Measurements from ENCODE around the gene PAQR5.

Gene PAQR5

GRCh38 chr15:69358850-69359249 lies 60.1 kb downstream of the PAQR5 start:
- Histone ChIP-seq H3K9me3 (ENCODE audit: insufficient read depth, low read length, severe bottlenecking) (no peaks in the 10 kb centered on the region), H3K27ac (ENCODE audit: low read length) (no peak overlapping the region), H3K36me3 (ENCODE audit: insufficient read depth, low read length) (no peaks in the 10 kb centered on the region), H3K4me2 (ENCODE audit: insufficient read depth, low read length) (no peak overlapping the region), H3K9ac (ENCODE audit: low read depth, low read length) (no peak overlapping the region), H4K20me1 (ENCODE audit: insufficient read depth, low read length) (no peaks in the 10 kb centered on the region), H3K4me3 (ENCODE audit: low read depth in 1 of 2, low read length in 2 of 2) (no peak overlapping the region), H3K27me3 (ENCODE audit: insufficient read depth, low read length, poor library complexity) (no peaks in the 10 kb centered on the region), H2AFZ (ENCODE audit: low read depth, low read length) (no peak overlapping the region), H3K4me1 (ENCODE audit: insufficient read depth, low read length) (no peaks in the 10 kb centered on the region), H3K79me2 (ENCODE audit: insufficient read depth, low read length) (no peaks in the 10 kb centered on the region)
- TF ChIP-seq CTCF (IDR thresholded peaks at IDR 0.05; ENCODE audit: borderline replicate concordance, extremely low read depth, low read length, poor library complexity, severe bottlenecking), result no peak
- TF ChIP-seq EZH2 (IDR thresholded peaks at IDR 0.05; ENCODE audit: borderline replicate concordance, low read depth, low read length, severe bottlenecking), result no peak
- ATAC-seq (ENCODE audit: insufficient read depth, low read depth), result no peak
- DNase-seq, result no peak

GRCh38 chr15:69359722-69360121 lies 61.0 kb downstream of the PAQR5 start:
- no peak overlapping the region for H3K27ac ChIP-seq (ENCODE audit: low read length)
- H3K36me3 ChIP-seq (ENCODE audit: insufficient read depth, low read length), result no peaks in the 10 kb centered on the region
- no peak overlapping the region for H3K9ac ChIP-seq (ENCODE audit: low read depth, low read length)
- TF ChIP-seq CTCF (IDR thresholded peaks at IDR 0.05; ENCODE audit: borderline replicate concordance, extremely low read depth, low read length, poor library complexity, severe bottlenecking), result no peak
- TF ChIP-seq EZH2 (IDR thresholded peaks at IDR 0.05; ENCODE audit: borderline replicate concordance, low read depth, low read length, severe bottlenecking), result no peak
- H3K9me3 ChIP-seq (ENCODE audit: insufficient read depth, low read length, severe bottlenecking), result no peaks in the 10 kb centered on the region
- ATAC-seq (ENCODE audit: insufficient read depth, low read depth) (no peak), DNase-seq (no peak)
- no peaks in the 10 kb centered on the region for H4K20me1 ChIP-seq (ENCODE audit: insufficient read depth, low read length)
- H3K27me3 ChIP-seq (ENCODE audit: insufficient read depth, low read length, poor library complexity), result no peaks in the 10 kb centered on the region
- no peak overlapping the region for H2AFZ ChIP-seq (ENCODE audit: low read depth, low read length)
- H3K4me2 ChIP-seq (ENCODE audit: insufficient read depth, low read length), result no peak overlapping the region
- H3K79me2 ChIP-seq (ENCODE audit: insufficient read depth, low read length), result no peaks in the 10 kb centered on the region
- H3K4me3 ChIP-seq (ENCODE audit: low read depth in 1 of 2, low read length in 2 of 2), result no peak overlapping the region
- H3K4me1 ChIP-seq (ENCODE audit: insufficient read depth, low read length), result no peaks in the 10 kb centered on the region

GRCh38 chr15:69360642-69361041 lies 61.9 kb downstream of the PAQR5 start:
- no peak overlapping the region for H2AFZ ChIP-seq (ENCODE audit: low read depth, low read length)
- no peak for DNase-seq
- H3K27ac ChIP-seq (ENCODE audit: low read length), result no peak overlapping the region
- no peaks in the 10 kb centered on the region for H3K4me1 ChIP-seq (ENCODE audit: insufficient read depth, low read length)
- ATAC-seq (ENCODE audit: insufficient read depth, low read depth), result no peak
- no peaks in the 10 kb centered on the region for H4K20me1 ChIP-seq (ENCODE audit: insufficient read depth, low read length)
- TF ChIP-seq EZH2 (IDR thresholded peaks at IDR 0.05; ENCODE audit: borderline replicate concordance, low read depth, low read length, severe bottlenecking), result no peak
- TF ChIP-seq CTCF (IDR thresholded peaks at IDR 0.05; ENCODE audit: borderline replicate concordance, extremely low read depth, low read length, poor library complexity, severe bottlenecking), result no peak
- no peaks in the 10 kb centered on the region for H3K79me2 ChIP-seq (ENCODE audit: insufficient read depth, low read length)
- H3K4me2 ChIP-seq (ENCODE audit: insufficient read depth, low read length), result no peak overlapping the region
- no peaks in the 10 kb centered on the region for H3K36me3 ChIP-seq (ENCODE audit: insufficient read depth, low read length)
- no peak overlapping the region for H3K9ac ChIP-seq (ENCODE audit: low read depth, low read length)
- H3K9me3 ChIP-seq (ENCODE audit: insufficient read depth, low read length, severe bottlenecking), result no peaks in the 10 kb centered on the region
- no peak overlapping the region for H3K4me3 ChIP-seq (ENCODE audit: low read depth in 1 of 2, low read length in 2 of 2)
- H3K27me3 ChIP-seq (ENCODE audit: insufficient read depth, low read length, poor library complexity), result no peaks in the 10 kb centered on the region

- no peak for DNase-seq
- H2AFZ ChIP-seq (ENCODE audit: low read depth, low read length), result no peak overlapping the region
- no peak for ATAC-seq (ENCODE audit: insufficient read depth, low read depth)
- no peak overlapping the region for H3K4me2 ChIP-seq (ENCODE audit: insufficient read depth, low read length)
- H3K9ac ChIP-seq (ENCODE audit: low read depth, low read length), result no peak overlapping the region
- no peaks in the 10 kb centered on the region for H3K27me3 ChIP-seq (ENCODE audit: insufficient read depth, low read length, poor library complexity)
- H3K27ac ChIP-seq (ENCODE audit: low read length), result no peak overlapping the region
- no peaks in the 10 kb centered on the region for H3K36me3 ChIP-seq (ENCODE audit: insufficient read depth, low read length)
- TF ChIP-seq EZH2 (IDR thresholded peaks at IDR 0.05; ENCODE audit: borderline replicate concordance, low read depth, low read length, severe bottlenecking), result no peak
- TF ChIP-seq CTCF (IDR thresholded peaks at IDR 0.05; ENCODE audit: borderline replicate concordance, extremely low read depth, low read length, poor library complexity, severe bottlenecking), result no peak
- H3K4me3 ChIP-seq (ENCODE audit: low read depth in 1 of 2, low read length in 2 of 2), result no peak overlapping the region
- H3K9me3 ChIP-seq (ENCODE audit: insufficient read depth, low read length, severe bottlenecking), result no peaks in the 10 kb centered on the region
- no peaks in the 10 kb centered on the region for H3K79me2 ChIP-seq (ENCODE audit: insufficient read depth, low read length)
- H3K4me1 ChIP-seq (ENCODE audit: insufficient read depth, low read length), result no peaks in the 10 kb centered on the region
- no peaks in the 10 kb centered on the region for H4K20me1 ChIP-seq (ENCODE audit: insufficient read depth, low read length)
Observed at GRCh38 chr15:69367236-69367635, 68.5 kb downstream of the PAQR5 start.

Measured in DND-41 (cell line).